ENCODE data around the gene CALCOCO1. TPM values are rescaled to one million over a fixed set of nuclear protein-coding genes. Genes with fewer than 3 reads are reported as not detected.

The CALCOCO1 gene
- polyA plus RNA-seq, 1 donor from 2014 or later: 169 TPM

DNA sequence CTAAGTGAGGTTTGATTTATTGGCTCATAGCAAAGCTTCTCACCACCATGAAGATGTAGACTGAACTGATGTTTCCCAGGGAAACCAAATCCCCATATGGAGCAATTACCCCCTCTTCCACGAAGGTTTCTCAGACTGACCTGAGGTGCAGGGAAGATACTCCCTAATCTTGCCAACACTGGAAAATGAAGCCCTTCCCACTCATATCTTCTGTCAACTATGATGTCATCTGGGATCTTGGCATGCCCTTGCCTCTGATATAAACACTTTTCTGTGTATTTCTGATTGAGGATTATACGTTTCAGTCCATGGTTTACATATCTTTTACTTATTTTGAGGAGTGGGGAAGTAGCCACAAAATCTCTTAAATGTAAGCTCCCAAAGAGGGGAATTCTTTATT is 38.6 kb upstream of the CALCOCO1 start:
- TF ChIP-seq POLR2AphosphoS5 (IDR thresholded peaks at IDR 0.05): no peak
- TF ChIP-seq EP300 (conservative IDR thresholded peaks at IDR 0.05; ENCODE audit: poor library complexity, severe bottlenecking): no peak
- no peak for TF ChIP-seq SMC3 (conservative IDR thresholded peaks at IDR 0.05; ENCODE audit: poor library complexity)
- no peak for TF ChIP-seq RAD21 (conservative IDR thresholded peaks at IDR 0.05)
- no peak for TF ChIP-seq CTCF (IDR thresholded peaks at IDR 0.05; ENCODE audit: poor library complexity, severe bottlenecking)
- TF ChIP-seq, protein P1, sequence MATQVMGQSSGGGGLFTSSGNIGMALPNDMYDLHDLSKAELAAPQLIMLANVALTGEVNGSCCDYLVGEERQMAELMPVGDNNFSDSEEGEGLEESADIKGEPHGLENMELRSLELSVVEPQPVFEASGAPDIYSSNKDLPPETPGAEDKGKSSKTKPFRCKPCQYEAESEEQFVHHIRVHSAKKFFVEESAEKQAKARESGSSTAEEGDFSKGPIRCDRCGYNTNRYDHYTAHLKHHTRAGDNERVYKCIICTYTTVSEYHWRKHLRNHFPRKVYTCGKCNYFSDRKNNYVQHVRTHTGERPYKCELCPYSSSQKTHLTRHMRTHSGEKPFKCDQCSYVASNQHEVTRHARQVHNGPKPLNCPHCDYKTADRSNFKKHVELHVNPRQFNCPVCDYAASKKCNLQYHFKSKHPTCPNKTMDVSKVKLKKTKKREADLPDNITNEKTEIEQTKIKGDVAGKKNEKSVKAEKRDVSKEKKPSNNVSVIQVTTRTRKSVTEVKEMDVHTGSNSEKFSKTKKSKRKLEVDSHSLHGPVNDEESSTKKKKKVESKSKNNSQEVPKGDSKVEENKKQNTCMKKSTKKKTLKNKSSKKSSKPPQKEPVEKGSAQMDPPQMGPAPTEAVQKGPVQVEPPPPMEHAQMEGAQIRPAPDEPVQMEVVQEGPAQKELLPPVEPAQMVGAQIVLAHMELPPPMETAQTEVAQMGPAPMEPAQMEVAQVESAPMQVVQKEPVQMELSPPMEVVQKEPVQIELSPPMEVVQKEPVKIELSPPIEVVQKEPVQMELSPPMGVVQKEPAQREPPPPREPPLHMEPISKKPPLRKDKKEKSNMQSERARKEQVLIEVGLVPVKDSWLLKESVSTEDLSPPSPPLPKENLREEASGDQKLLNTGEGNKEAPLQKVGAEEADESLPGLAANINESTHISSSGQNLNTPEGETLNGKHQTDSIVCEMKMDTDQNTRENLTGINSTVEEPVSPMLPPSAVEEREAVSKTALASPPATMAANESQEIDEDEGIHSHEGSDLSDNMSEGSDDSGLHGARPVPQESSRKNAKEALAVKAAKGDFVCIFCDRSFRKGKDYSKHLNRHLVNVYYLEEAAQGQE (IDR thresholded peaks at IDR 0.05; ENCODE audit: borderline replicate concordance): no peak
- TF ChIP-seq MXI1 (conservative IDR thresholded peaks at IDR 0.05; ENCODE audit: poor library complexity, severe bottlenecking): no peak
- TF ChIP-seq EZH2 (IDR thresholded peaks at IDR 0.05; ENCODE audit: borderline replicate concordance, insufficient read depth, low read length, poor library complexity, severe bottlenecking): no peak
- TF ChIP-seq TAF1 (IDR thresholded peaks at IDR 0.05; ENCODE audit: low read depth): no peak
- Histone ChIP-seq H3K4me3 (ENCODE audit: low read length) (no peak overlapping the region), H3K4me2 (ENCODE audit: low read length) (no peak overlapping the region), H3K27ac (ENCODE audit: low read length) (no peak overlapping the region), H3K9ac (ENCODE audit: low read length) (no peak overlapping the region), H3K27me3 (ENCODE audit: insufficient read depth, low read depth, low read length) (peaks cover 5% of the 10 kb centered on the region), H2AFZ (ENCODE audit: low read depth, low read length) (no peak overlapping the region), H3K9me3 (ENCODE audit: low read length) (no peaks in the 10 kb centered on the region), H3K36me3 (ENCODE audit: insufficient read depth, low read length) (no peaks in the 10 kb centered on the region), H4K20me1 (ENCODE audit: insufficient read depth) (no peaks in the 10 kb centered on the region), H3K9me2 (ENCODE audit: insufficient read depth, low read length) (no peaks in the 10 kb centered on the region), H3F3A (ENCODE audit: insufficient read depth, low read length, poor library complexity, severe bottlenecking) (no peaks in the 10 kb centered on the region), H3K79me2 (replicated peaks; ENCODE audit: insufficient read depth, low read length) (no peaks in the 10 kb centered on the region)

DNA sequence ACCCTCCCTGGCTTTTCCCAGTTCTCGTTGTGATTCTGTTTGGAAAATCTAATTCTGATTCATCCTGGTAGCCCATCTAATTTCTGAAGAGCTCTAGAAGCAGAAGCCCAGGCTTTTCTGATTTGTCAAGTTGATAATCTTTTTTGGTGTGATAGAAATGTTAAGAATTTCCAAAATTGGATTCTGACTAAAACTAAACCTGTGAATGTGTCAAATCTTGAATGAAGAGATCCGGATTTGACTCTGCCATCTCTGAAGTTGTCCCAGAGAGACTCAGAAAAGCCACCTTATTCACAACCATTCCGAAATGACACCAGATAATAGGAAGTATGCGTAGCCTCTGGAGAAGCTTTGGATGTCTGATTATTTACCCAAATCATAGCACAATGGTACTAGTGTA is 37.4 kb upstream of the CALCOCO1 start:
- H3K9ac ChIP-seq (ENCODE audit: low read length): no peak overlapping the region

More for the DNA sequence above, 37.4 kb upstream of the CALCOCO1 start:
- Histone ChIP-seq H3K79me2 (replicated peaks; ENCODE audit: insufficient read depth, low read length) (no peaks in the 10 kb centered on the region), H4K20me1 (ENCODE audit: insufficient read depth) (no peaks in the 10 kb centered on the region), H3K27me3 (ENCODE audit: insufficient read depth, low read depth, low read length) (peaks cover 5% of the 10 kb centered on the region), H3K9me2 (ENCODE audit: insufficient read depth, low read length) (no peaks in the 10 kb centered on the region), H3K27ac (ENCODE audit: low read length) (no peak overlapping the region), H3K9me3 (ENCODE audit: low read length) (no peaks in the 10 kb centered on the region), H3K4me3 (ENCODE audit: low read length) (no peak overlapping the region), H3K36me3 (ENCODE audit: insufficient read depth, low read length) (no peaks in the 10 kb centered on the region), H3K4me2 (ENCODE audit: low read length) (no peak overlapping the region), H3F3A (ENCODE audit: insufficient read depth, low read length, poor library complexity, severe bottlenecking) (no peaks in the 10 kb centered on the region), H2AFZ (ENCODE audit: low read depth, low read length) (no peak overlapping the region)
- TF ChIP-seq EZH2 (IDR thresholded peaks at IDR 0.05; ENCODE audit: borderline replicate concordance, insufficient read depth, low read length, poor library complexity, severe bottlenecking) (no peak), POLR2AphosphoS5 (IDR thresholded peaks at IDR 0.05) (no peak), CTCF (IDR thresholded peaks at IDR 0.05; ENCODE audit: poor library complexity, severe bottlenecking) (no peak), RAD21 (conservative IDR thresholded peaks at IDR 0.05) (no peak), SMC3 (conservative IDR thresholded peaks at IDR 0.05; ENCODE audit: poor library complexity) (no peak), TAF1 (IDR thresholded peaks at IDR 0.05; ENCODE audit: low read depth) (no peak), MXI1 (conservative IDR thresholded peaks at IDR 0.05; ENCODE audit: poor library complexity, severe bottlenecking) (no peak), EP300 (conservative IDR thresholded peaks at IDR 0.05; ENCODE audit: poor library complexity, severe bottlenecking) (no peak)
- TF ChIP-seq, protein P1 (IDR thresholded peaks at IDR 0.05; ENCODE audit: borderline replicate concordance): no peak

Measured in neural cell (in vitro differentiated cells).